Stimulated activated naive B cell treated with anti-CD40 and anti-IgM and Interleukin-4, amounts not matched to agents 10 μg/mL and 1 μg/mL and 100 μg/mL, for 72 hours (primary cell): Measurements from ENCODE around the gene PHKB.
A peak's percentile ranks its signal among the peaks of the same experiment; 100 is the strongest.
"Not testable (repeated sequence)": the region's sequence is repeated elsewhere in the genome, so short reads cannot be mapped to it uniquely, and the experiment has no call there.

Experiments used
- ATAC-seq, 2 donors: fragments of 150-1000 bp; cut with Tn5 transposase; replicated peaks; 2 replicates each; pipeline ENCODE4 v1.10.0; 2021; ENCODE audit warnings: moderate library complexity in 1 of 2
- DNase-seq: peaks from one replicate; pipeline ENCODE4 v3.0.0; 2021
- H3K27ac Mint-ChIP-seq: one replicate; pipeline ENCODE4 v1.8.0; 2022; ENCODE audit warnings: mild to moderate bottlenecking, mixed read lengths
- H3K27me3 Mint-ChIP-seq, 2 donors: one replicate each; pipeline ENCODE4 v1.8.0; 2022; ENCODE audit warnings: mixed read lengths in 2 of 2
- H3K36me3 Mint-ChIP-seq, 2 donors: one replicate each; pipeline ENCODE4 v1.8.0; 2022; ENCODE audit warnings: mixed read lengths in 2 of 2, mild to moderate bottlenecking in 1 of 2
- H3K4me1 Mint-ChIP-seq, 2 donors: one replicate each; pipeline ENCODE4 v1.8.0; 2022; ENCODE audit warnings: mixed read lengths in 2 of 2, mild to moderate bottlenecking in 1 of 2
- H3K4me3 Mint-ChIP-seq, 2 donors: one replicate each; pipeline ENCODE4 v1.8.0; 2022; ENCODE audit warnings: mild to moderate bottlenecking in 2 of 2, mixed read lengths in 2 of 2, moderate library complexity in 1 of 2
- H3K9me3 Mint-ChIP-seq, 2 donors: one replicate each; pipeline ENCODE4 v1.8.0; 2022; ENCODE audit warnings: mixed read lengths in 2 of 2, mild to moderate bottlenecking in 1 of 2

The PHKB gene

DNA sequence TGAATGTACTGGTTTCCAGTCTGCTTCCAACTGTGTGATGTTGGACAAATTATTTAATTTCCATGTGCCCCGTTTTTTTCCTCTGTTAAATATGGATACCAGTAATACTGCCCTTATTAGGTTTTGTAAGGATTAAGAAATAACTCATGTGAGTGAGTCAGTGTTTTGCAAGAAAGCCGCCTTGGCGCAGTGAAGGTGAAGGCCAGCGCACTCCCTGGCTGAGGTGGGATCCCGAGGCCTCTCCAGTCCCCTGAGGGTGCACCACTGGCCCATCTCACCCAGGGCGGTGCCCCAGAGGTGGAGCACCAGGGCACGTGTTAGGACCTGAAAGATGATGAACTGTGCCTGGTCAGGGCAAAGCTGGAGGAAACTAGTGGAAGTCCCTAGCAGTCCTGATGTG, 43.5 kb downstream of the PHKB start:
- peaks cover 48 to 56% of the 10 kb centered on the region in 2 donors for H3K36me3 Mint-ChIP-seq
- H3K4me3 Mint-ChIP-seq = no peak overlapping the region
- no peak overlapping the region for H3K27ac Mint-ChIP-seq
- no peak for DNase-seq
- no peak for ATAC-seq
- no peaks in the 10 kb centered on the region for H3K27me3 Mint-ChIP-seq
- peaks cover 6 to 22% of the 10 kb centered on the region in 2 donors for H3K4me1 Mint-ChIP-seq
- H3K9me3 Mint-ChIP-seq = no peaks in the 10 kb centered on the region

DNA sequence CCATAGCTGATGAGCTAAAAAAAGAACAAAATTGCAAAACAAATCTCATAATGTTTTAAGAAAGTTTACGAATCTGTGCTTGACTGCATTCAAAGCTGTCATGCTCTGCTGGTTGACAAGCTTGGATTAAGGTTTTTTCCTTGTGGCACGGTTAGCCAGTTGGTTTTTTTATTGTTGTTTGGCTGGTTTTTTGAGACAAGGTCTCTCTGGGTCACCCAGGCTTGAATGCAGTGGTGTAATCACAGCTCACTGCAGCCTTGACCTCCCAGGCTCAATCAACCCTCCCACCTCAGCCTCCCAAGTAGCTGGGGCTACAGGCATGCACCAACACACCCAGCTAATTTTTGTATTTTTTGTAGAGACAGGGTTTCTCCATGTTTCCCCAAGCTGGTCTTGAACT, 45.7 kb downstream of the PHKB start:
- H3K27ac Mint-ChIP-seq = no peak overlapping the region
- peak in 1 of 2 donors; percentile 21 for ATAC-seq
- no peak overlapping the region for H3K4me3 Mint-ChIP-seq
- no peak for DNase-seq
- peaks cover 4 to 16% of the 10 kb centered on the region in 2 donors for H3K4me1 Mint-ChIP-seq
- H3K27me3 Mint-ChIP-seq = no peaks in the 10 kb centered on the region
- no peaks in the 10 kb centered on the region for H3K9me3 Mint-ChIP-seq
- peaks cover 43 to 54% of the 10 kb centered on the region in 2 donors for H3K36me3 Mint-ChIP-seq

DNA sequence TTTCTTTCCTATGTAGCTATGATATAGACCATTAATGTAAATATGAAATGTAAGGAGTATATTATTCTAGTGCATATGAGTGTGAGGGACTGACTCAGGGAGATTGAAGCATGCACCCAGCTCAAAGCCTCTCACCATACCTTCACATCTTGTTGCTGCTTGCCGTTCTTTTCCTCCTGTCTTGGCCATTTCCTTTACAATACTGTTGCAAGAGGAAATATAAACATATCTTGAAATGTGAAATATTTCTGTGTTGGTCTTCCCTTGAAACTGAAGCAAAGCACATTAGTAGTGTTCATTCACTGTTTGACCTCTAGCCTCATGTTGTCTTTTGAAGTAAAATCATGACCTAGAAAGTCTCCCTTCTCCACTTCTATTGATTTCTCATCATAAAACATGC, 46.6 kb downstream of the PHKB start:
- ATAC-seq (no peak), DNase-seq (no peak)
- H3K9me3 Mint-ChIP-seq = no peaks in the 10 kb centered on the region
- peaks cover 4 to 16% of the 10 kb centered on the region in 2 donors for H3K4me1 Mint-ChIP-seq
- H3K4me3 Mint-ChIP-seq = no peak overlapping the region
- no peak overlapping the region for H3K27ac Mint-ChIP-seq
- H3K27me3 Mint-ChIP-seq = no peaks in the 10 kb centered on the region
- H3K36me3 Mint-ChIP-seq = peaks cover 43 to 60% of the 10 kb centered on the region in 2 donors

DNA sequence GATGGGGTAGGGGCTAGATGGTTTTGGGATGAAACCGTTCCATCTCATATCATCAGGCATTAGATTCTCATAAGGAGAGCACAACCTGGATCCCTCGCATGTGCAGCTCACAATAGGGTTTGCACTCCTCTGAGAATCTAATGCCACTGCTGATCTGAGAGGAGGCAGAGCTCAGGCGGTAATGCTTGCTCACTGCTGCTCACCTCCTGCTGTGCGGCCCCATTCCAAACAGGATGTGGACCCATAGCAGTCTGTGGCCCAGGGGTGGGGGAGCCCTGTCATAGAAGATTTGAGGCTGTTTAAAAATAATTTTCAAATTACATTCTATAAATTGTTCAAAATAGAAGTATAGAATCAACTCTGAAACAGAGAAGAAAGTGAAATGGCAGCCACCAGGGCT, 50.8 kb downstream of the PHKB start:
- Mint-ChIP-seq H3K9me3 (no peaks in the 10 kb centered on the region), H3K36me3 (peaks cover 23 to 49% of the 10 kb centered on the region in 2 donors), H3K27ac (peak overlapping the region; percentile 65), H3K27me3 (no peaks in the 10 kb centered on the region), H3K4me3 (no peak overlapping the region), H3K4me1 (peaks cover 0 to 1% of the 10 kb centered on the region in 2 donors)
- DNase-seq (no peak), ATAC-seq (no peak)

DNA sequence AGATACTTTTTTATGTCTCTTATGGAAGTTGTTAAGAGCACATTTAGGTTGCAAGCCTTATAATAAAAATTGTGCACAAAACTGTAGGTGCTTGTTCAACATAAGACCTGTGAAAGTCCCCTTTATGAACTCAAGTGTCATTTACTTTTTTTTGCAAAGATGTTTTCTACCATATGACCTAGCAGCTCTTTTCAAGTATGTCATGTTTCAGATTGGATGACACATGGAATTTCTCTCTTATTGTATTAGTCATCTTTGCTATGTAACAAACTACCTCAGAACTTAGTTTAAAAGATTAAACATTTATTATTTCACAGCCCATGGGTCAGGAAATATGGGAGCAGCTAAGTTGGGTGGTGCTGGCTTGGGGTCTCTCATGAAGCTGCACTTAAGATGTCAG, 57.9 kb downstream of the PHKB start:
- no peaks in the 10 kb centered on the region for H3K27me3 Mint-ChIP-seq
- DNase-seq (no peak), ATAC-seq (no peak)
- peaks cover 11 to 22% of the 10 kb centered on the region in 2 donors for H3K4me1 Mint-ChIP-seq
- peaks cover 38 to 61% of the 10 kb centered on the region in 2 donors for H3K36me3 Mint-ChIP-seq
- H3K9me3 Mint-ChIP-seq = peaks cover 0 to 4% of the 10 kb centered on the region in 2 donors
- no peak overlapping the region for H3K4me3 Mint-ChIP-seq
- H3K27ac Mint-ChIP-seq = peak overlapping the region; percentile 9

DNA sequence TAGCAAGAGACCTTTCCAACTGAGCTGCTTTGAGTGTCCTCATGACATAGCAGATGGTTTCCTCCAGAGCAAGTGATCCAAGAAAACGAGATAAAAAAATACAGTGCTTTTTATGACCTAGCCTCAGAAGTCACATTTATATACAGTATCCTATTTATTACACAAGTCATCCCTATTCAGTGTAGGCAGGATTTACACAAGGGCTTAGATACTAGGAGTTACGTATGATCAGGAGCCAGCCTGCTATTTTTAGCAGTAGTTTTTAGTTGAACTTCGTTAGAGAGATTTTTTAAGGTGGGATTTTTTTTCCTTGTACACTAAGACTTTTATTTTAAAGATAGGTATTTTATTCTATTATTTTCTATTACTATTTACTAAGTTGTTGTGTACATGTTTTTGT, 58.4 kb downstream of the PHKB start:
- peaks cover 42 to 57% of the 10 kb centered on the region in 2 donors for H3K36me3 Mint-ChIP-seq
- H3K4me3 Mint-ChIP-seq = no peak overlapping the region
- H3K27ac Mint-ChIP-seq = no peak overlapping the region
- peaks cover 0 to 4% of the 10 kb centered on the region in 2 donors for H3K9me3 Mint-ChIP-seq
- peaks cover 11 to 24% of the 10 kb centered on the region in 2 donors for H3K4me1 Mint-ChIP-seq
- H3K27me3 Mint-ChIP-seq = no peaks in the 10 kb centered on the region
- ATAC-seq (no peak), DNase-seq (no peak)

DNA sequence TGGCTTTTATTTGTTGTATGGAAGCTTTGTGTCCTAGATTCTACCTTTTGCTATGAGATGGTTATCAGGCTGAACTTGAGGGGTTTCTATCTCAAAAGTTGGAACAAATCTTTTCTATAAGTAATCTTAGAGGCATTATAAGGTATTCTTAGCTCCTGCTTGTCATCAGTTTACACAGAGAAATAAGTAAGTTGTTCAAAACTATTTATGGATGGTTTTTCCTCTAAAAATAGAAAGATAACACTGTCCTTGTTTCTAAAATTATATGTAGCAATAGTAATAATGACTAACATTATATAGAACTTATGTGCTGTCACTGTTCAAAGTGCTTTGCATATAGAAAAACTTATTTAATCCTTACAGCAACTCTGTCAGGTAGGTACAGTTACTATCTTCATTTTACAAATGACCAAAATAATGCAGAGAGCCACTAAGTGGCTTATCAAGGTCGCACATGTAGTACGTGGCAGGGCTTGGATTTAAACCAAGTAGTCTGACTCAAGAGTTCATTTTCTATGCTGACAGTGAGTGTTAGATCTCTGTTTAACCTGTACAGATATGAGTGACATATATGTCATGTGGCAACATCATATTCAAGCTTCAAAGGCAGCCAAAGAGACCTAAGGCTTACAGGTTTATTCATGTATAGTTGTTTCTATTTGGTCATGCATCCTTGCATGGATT, 59.0 kb downstream of the PHKB start:
- Mint-ChIP-seq H3K4me1 (peaks cover 11 to 24% of the 10 kb centered on the region in 2 donors), H3K27me3 (no peaks in the 10 kb centered on the region), H3K27ac (no peak overlapping the region), H3K4me3 (no peak overlapping the region), H3K36me3 (peaks cover 42 to 53% of the 10 kb centered on the region in 2 donors), H3K9me3 (peaks cover 0 to 4% of the 10 kb centered on the region in 2 donors)
- DNase-seq (no peak), ATAC-seq (no peak)

DNA sequence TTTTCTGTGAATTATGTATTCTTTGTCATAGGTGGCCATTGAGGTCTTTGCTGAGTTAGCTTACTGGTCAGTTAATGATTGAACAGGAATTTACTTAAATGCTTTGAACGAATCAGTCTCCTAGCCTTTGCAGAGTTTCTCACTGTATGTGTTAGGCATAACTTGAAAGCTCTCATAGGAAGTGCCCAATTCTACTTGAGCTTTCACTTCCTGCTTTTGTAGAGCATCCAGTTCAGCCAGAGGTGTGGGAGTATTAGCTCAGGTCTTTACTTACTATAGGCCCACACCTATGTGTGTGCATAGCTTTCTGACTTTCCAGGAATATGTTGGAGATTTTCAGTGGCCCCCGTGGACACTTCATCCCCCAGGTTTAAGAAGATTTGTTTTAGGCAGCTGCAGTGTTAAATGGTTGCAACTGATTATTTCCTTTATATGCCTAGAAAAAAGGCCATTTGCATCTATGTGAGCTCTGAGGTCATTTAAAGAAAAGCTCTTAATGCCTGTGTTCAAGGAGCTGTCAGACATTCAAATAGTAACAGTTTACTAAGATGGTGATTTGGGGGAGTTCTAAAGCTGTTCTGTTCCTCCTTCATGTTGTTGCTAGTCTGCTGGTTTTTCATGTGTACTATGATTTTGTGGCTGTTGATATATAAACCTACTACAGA, 62.3 kb downstream of the PHKB start:
- ATAC-seq (peak; percentile 100), DNase-seq (peak; percentile 13)
- Mint-ChIP-seq H3K4me3 (peak overlapping the region in 1 of 2 donors; percentile 32), H3K27ac (peak overlapping the region; percentile 7), H3K27me3 (no peaks in the 10 kb centered on the region), H3K4me1 (peaks cover 11 to 24% of the 10 kb centered on the region in 2 donors), H3K36me3 (peaks cover 42 to 49% of the 10 kb centered on the region in 2 donors), H3K9me3 (peaks cover 0 to 4% of the 10 kb centered on the region in 2 donors)

DNA sequence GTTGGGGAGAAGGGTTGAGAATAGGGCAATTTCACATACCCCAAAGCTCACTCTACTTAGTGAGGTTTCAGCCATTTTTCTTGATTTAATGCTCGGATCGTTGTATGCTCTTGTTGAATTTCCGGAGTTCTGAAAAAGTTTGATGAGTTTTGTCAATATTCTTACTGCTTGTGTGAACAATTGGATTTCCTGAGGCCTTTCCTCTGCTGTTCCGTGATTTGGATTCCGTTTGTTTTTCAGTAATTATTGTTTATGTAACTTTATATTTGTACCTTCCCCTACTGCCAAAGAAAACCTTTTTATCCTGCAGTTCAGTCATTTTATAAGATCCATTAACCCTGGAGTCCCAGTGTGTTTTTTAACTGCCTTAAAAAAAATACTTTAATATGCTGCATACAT, 62.9 kb downstream of the PHKB start:
- H3K4me3 Mint-ChIP-seq = no peak overlapping the region
- peak overlapping the region; percentile 7 for H3K27ac Mint-ChIP-seq
- peaks cover 42 to 49% of the 10 kb centered on the region in 2 donors for H3K36me3 Mint-ChIP-seq
- DNase-seq = no peak
- H3K27me3 Mint-ChIP-seq = no peaks in the 10 kb centered on the region
- peaks cover 0 to 4% of the 10 kb centered on the region in 2 donors for H3K9me3 Mint-ChIP-seq
- ATAC-seq = no peak
- H3K4me1 Mint-ChIP-seq = peaks cover 11 to 23% of the 10 kb centered on the region in 2 donors

DNA sequence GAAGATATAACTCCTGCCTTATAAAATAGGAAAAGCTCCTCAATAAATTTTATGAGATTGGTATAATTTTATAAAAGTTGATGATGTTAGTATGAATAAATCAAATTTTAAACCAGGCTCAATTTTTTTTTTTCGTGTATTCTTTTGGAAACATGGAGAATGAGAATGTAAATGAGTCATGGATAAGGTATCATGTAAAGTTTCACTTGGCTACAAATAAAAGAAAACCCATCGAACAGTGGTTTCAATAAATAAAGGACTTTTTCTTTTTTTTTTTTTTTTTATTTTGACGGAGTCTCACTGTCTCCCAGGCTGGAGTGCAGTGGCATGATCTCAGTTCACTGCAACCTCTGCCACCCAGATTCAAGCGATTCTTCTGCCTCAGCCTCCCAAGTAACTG, 67.3 kb downstream of the PHKB start:
- Mint-ChIP-seq H3K27me3 (no peaks in the 10 kb centered on the region), H3K27ac (no peak overlapping the region), H3K9me3 (peaks cover 0 to 2% of the 10 kb centered on the region in 2 donors), H3K36me3 (peaks cover 41 to 42% of the 10 kb centered on the region in 2 donors), H3K4me1 (peaks cover 6 to 8% of the 10 kb centered on the region in 2 donors), H3K4me3 (no peak overlapping the region)
- no peak for DNase-seq
- ATAC-seq = no peak

DNA sequence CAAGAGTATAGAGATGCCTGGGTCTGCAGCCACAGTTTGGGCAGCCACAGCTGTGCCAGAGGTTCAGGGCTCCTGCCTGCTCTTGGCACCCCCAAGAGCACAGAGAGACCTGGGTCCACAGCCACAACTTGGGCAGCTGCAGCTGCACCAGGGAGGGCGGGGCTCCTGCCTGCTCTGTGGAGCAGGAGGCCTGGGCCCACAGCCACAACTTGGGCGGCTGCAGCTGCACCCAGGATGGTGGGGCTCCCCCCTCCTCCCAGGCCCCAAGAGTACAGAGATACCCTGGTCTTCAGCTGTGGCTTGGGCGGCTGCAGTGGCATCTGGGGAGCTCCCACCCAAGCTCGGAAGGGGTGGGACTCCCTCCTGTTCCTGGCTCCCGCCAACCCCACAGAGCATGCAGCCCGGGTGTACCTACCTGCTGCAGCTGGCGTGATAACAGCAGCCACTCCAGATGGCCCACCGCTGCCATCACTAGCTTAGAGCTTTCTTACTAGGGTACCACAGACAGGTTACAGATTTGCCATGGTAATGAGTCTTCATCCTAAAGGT, 72.7 kb downstream of the PHKB start:
- H3K27me3 Mint-ChIP-seq = no peaks in the 10 kb centered on the region
- no peaks in the 10 kb centered on the region for H3K4me1 Mint-ChIP-seq
- H3K27ac Mint-ChIP-seq = no peak overlapping the region
- H3K4me3 Mint-ChIP-seq = no peak overlapping the region
- ATAC-seq = no peak
- DNase-seq = no peak
- peaks cover 3 to 6% of the 10 kb centered on the region in 2 donors for H3K9me3 Mint-ChIP-seq
- peaks cover 53 to 54% of the 10 kb centered on the region in 2 donors for H3K36me3 Mint-ChIP-seq

DNA sequence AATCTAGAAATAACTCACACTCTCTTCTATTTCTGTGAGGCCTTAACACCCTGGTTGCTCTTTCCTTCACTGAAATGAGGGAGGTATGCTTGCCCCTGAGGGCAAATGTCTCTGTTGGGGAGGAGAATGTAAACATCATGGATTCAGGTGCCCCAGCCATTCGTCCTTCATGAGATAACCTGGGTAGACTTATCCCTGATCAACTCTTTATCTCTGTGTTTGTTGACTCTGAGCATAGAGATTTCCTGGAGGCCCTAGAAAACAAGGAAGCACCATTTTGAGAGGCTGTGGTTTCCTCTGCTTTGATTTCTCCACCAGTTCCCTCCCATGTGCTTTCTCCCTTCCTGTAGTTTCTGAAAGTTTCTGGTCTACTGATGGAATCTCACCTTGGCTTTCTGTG, 77.3 kb downstream of the PHKB start:
- H3K27ac Mint-ChIP-seq = no peak overlapping the region
- H3K4me1 Mint-ChIP-seq = no peaks in the 10 kb centered on the region
- ATAC-seq (no peak), DNase-seq (no peak)
- H3K9me3 Mint-ChIP-seq = peaks cover 8 to 11% of the 10 kb centered on the region in 2 donors
- no peaks in the 10 kb centered on the region for H3K27me3 Mint-ChIP-seq
- no peak overlapping the region for H3K4me3 Mint-ChIP-seq
- peaks cover 68% of the 10 kb centered on the region in 2 donors for H3K36me3 Mint-ChIP-seq

DNA sequence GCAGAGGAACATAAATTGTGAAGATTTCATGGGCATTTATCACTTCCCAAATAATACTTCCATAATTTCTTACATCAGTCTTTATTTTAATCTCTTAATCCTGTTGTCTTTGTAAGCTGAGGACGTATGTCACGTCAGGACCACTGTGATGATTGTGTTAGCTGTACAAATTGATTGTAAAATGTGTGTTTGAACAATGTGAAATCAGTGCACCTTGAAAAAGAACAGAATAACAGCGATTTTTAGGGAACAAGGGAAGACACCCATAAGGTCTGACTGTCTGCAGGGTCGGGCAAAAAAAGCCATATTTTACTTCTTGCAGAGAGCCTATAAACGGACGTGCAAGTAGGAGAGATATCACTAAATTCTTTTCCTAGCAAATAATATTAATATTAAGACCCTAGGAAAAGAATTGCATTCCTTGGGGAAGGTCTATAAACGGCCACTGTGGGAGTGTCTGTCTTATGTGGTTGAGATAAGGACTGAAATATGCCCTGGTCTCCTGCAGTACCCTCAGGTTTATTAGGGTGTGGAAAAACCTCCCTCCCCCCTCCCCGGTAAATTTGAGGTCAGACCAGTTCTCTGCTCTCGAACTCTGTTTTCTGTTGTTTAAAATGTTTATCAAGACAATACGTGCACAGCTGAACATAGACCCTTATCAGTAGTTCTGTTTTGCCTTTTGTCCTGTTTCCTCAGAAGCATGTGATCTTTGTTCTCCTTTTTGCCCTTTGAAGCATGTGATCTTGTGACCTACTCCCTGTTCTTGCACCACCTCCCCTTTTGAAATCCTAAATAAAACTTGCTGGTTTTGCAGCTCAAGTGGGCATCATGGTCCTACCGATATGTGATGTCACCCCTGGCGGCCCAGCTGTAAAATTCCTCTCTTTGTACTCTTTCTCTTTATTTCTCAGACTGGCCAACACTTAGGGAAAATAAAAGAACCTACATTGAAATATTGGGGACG, 78.9 kb downstream of the PHKB start:
- H3K4me1 Mint-ChIP-seq, ATAC-seq, H3K27me3 Mint-ChIP-seq, H3K4me3 Mint-ChIP-seq, H3K27ac Mint-ChIP-seq, DNase-seq: not testable (repeated sequence)
- peaks cover 17 to 18% of the 10 kb centered on the region in 2 donors for H3K9me3 Mint-ChIP-seq
- H3K36me3 Mint-ChIP-seq = peaks cover 75 to 76% of the 10 kb centered on the region in 2 donors

DNA sequence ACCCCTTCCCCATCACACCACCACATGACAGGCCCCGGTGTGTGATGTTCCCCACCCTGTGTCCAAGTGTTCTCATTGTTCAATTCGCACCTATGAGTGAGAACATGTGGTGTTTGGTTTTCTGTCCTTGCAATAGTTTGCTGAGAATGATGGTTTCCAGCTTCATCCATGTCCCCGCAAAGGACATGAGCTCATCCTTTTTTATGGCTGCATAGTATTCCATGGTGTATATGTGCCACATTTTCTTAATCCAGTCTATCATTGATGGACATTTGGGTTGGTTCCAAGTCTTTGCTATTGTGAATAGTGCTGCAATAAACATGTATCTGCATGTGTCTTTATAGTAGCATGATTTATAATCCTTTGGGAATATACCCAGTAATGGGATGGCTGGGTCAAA, 80.0 kb downstream of the PHKB start:
- H3K4me1 Mint-ChIP-seq, ATAC-seq, H3K27me3 Mint-ChIP-seq, DNase-seq, H3K27ac Mint-ChIP-seq, H3K4me3 Mint-ChIP-seq: not testable (repeated sequence)
- H3K9me3 Mint-ChIP-seq = peaks cover 24 to 26% of the 10 kb centered on the region in 2 donors
- peaks cover 84 to 87% of the 10 kb centered on the region in 2 donors for H3K36me3 Mint-ChIP-seq
